IPS-15b (cell line): ENCODE results near the gene ANAPC16.
A peak's percentile ranks its signal among the peaks of the same experiment; 100 is the strongest.
"Not testable (repeated sequence)": the region's sequence is repeated elsewhere in the genome, so short reads cannot be mapped to it uniquely, and the experiment has no call there.

ENCODE experiments used
- H3K27me3 ChIP-seq: one replicate; pipeline ENCODE4 v1.6.1; 2013; ENCODE audit warnings: low read length; ENCODE audit not compliant: control insufficient read depth, insufficient read depth
- H3K36me3 ChIP-seq: one replicate; pipeline ENCODE4 v1.6.1; 2013; ENCODE audit warnings: low read length; ENCODE audit not compliant: control insufficient read depth, insufficient read depth
- H3K4me1 ChIP-seq: one replicate; pipeline ENCODE4 v1.6.1; 2013; ENCODE audit warnings: mild to moderate bottlenecking, low read length; ENCODE audit not compliant: control insufficient read depth, insufficient read depth
- H3K4me3 ChIP-seq: one replicate; pipeline ENCODE4 v1.5.1; 2013; ENCODE audit warnings: low read depth, low read length
- H3K9ac ChIP-seq: one replicate; pipeline ENCODE4 v1.6.1; 2013; ENCODE audit warnings: low read depth, mild to moderate bottlenecking, low read length
- H3K9me3 ChIP-seq: one replicate; pipeline ENCODE4 v1.6.1; 2013; ENCODE audit warnings: mild to moderate bottlenecking, low read length; ENCODE audit not compliant: control insufficient read depth, insufficient read depth

Gene ANAPC16

DNA sequence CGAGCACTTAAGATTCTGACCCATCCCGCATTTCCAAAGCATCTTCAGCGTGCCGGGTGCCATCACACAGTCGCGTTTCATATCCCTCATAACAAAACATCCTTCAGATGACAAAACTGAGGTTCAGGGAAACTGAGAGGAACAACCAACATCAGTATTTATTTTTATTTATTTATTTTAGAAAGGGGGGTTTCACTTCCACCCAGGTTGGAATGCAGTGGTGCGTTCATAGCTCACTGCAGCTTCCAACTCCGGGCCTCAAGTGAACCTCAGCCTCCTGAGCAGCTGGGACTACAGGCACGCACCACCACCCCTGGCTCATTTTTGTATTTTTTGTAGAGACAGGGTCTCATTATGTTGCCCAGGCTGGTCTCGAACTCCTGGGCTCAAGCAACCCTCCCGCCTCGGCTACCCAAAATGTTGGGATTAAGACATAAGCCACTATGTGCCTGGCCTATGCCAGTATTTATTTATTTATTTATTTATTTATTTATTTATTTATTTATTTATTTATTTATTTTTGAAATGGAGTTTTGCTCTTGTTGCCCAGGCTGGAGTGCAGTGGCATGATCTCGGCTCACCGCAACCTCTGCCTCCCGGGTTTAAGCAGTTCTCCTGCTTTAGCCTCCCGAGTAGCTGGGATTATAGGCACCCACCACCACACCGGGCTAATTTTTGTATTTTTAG lies 33.5 kb downstream of the ANAPC16 start:
- not testable (repeated sequence) for H3K9ac ChIP-seq, H3K4me3 ChIP-seq
- peaks cover 11% of the 10 kb centered on the region for H3K4me1 ChIP-seq

DNA sequence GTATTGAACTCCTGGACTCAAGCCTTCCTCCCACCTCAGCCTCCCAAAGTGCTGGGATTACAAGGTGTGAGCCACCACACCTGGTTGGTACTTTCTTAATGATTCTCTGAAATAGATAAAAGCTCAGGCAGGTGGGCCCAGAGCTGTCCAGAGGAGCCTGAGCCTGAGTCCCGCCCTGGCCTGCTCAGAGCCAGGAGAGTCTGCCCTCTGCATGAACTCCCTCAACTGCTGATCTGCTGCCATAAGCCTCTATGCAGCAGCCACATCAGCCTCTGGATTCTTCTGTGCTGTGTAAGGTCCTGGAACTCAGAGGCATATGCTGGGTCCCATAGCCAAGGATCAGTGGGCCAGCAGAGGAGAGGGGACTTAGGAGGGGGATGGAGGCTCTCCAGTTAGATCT lies 34.9 kb downstream of the ANAPC16 start:
- H3K9me3 ChIP-seq, result no peaks in the 10 kb centered on the region
- peaks cover 18% of the 10 kb centered on the region for H3K4me1 ChIP-seq
- no peaks in the 10 kb centered on the region for H3K36me3 ChIP-seq
- H3K27me3 ChIP-seq, result no peaks in the 10 kb centered on the region
- H3K4me3 ChIP-seq, result no peak overlapping the region
- no peak overlapping the region for H3K9ac ChIP-seq

More for the DNA sequence above, 33.5 kb downstream of the ANAPC16 start:
- not testable (repeated sequence) for H3K27me3 ChIP-seq, H3K36me3 ChIP-seq, H3K9me3 ChIP-seq

DNA sequence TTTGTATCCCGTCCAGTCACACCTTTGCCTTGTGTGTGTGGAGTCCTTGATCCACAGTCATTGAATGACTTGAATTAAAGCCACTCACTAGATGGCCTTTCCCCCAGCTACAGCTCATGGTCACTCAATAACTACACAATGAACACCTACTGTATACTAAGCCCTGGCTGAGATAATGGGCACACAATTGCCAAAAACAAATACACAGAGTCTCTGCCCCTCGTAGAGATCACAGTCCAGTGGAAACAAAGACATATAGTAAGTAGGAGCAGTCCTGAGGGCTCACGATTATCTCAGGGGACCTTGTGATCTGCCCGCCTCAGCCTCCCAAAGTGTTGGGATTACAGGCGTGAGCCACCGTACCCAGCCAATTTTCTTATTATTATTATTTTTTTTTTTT lies 35.8 kb downstream of the ANAPC16 start:
- Histone ChIP-seq H3K36me3 (no peaks in the 10 kb centered on the region), H3K4me1 (peaks cover 18% of the 10 kb centered on the region), H3K27me3 (no peaks in the 10 kb centered on the region), H3K4me3 (no peak overlapping the region), H3K9ac (no peak overlapping the region), H3K9me3 (no peaks in the 10 kb centered on the region)

DNA sequence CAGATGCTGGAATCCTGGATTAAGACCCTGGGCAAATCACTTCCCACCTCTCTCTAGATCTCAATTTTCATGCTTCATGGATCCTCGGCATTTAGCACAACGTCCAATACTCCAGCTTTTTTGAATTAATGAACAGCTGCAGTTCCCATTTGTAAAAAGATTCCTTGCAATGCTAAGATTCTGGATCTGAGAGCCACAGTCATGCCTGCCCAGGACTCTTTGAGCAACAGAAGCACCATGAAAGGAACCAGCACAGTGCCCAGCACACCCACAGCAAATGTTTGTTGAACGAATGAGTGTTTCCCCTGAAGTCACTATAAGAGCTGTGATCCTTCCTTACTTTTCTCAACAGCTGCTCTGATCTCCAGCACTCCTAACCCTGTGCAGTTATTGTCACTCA lies 37.2 kb downstream of the ANAPC16 start:
- no peak overlapping the region for H3K4me3 ChIP-seq
- H3K4me1 ChIP-seq, result peaks cover 19% of the 10 kb centered on the region
- no peaks in the 10 kb centered on the region for H3K9me3 ChIP-seq
- no peaks in the 10 kb centered on the region for H3K27me3 ChIP-seq
- no peaks in the 10 kb centered on the region for H3K36me3 ChIP-seq
- no peak overlapping the region for H3K9ac ChIP-seq

DNA sequence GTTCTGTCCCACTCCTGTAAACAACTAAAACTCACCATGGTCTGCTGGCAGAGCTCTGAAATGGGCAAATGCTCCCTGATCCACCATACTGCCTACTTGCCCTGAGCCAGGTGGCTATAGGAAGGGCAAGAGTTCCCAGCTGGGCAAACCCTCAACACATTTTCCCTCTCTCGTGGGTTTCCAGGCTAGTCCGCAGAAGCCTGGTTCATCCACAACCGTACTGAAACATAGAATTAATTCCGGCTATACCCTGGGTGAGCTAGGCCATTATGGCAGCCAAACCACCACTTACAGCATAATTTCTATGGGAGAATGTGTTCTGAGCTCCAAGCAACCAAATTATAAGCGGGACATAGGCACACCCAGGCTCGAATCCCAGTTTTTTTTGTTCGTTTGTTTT lies 37.8 kb downstream of the ANAPC16 start:
- Histone ChIP-seq H3K27me3 (no peaks in the 10 kb centered on the region), H3K9me3 (no peaks in the 10 kb centered on the region), H3K4me1 (peaks cover 15% of the 10 kb centered on the region), H3K4me3 (no peak overlapping the region), H3K9ac (no peak overlapping the region), H3K36me3 (no peaks in the 10 kb centered on the region)

DNA sequence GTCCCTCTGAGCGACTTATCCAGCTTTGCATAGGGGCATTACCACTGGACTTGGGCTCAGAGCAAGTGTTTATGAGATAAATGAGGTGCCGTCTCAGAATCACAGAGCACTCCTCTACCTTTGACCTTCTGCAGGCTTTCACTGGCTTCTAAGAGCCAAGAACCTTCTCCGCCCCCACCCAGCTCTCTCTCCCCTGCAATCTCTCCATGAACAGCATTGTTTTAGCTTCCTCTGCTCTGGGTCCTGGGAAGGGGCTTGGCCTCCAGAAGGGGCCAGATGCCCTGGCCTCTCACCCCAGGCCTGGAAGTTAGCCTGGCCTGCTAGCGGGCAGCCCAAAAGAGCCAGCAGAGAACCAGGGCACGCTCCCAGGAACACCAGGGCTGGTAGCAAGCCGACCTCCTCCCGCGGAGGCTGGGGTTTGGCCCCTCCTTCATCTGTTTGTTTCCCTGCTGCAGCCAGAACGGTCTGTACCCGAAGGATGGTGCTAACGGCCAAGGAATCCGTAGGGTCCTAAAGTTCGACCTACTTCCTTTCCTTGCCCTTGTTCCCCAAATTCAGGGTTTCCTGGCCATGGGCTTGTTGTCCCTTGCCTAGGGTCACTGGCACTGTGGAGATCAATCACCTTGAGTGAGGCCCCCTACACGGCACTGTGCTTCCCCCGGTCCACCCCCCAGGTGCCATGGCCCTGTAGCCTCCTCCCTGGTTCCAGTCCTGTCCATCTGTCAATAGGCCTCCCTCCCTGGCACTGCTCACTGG lies 39.2 kb downstream of the ANAPC16 start:
- H3K9ac ChIP-seq, result no peak overlapping the region
- H3K36me3 ChIP-seq, result no peaks in the 10 kb centered on the region
- H3K9me3 ChIP-seq, result no peaks in the 10 kb centered on the region
- no peaks in the 10 kb centered on the region for H3K27me3 ChIP-seq
- H3K4me1 ChIP-seq, result peaks cover 20% of the 10 kb centered on the region
- peak overlapping the region; percentile 0 for H3K4me3 ChIP-seq

DNA sequence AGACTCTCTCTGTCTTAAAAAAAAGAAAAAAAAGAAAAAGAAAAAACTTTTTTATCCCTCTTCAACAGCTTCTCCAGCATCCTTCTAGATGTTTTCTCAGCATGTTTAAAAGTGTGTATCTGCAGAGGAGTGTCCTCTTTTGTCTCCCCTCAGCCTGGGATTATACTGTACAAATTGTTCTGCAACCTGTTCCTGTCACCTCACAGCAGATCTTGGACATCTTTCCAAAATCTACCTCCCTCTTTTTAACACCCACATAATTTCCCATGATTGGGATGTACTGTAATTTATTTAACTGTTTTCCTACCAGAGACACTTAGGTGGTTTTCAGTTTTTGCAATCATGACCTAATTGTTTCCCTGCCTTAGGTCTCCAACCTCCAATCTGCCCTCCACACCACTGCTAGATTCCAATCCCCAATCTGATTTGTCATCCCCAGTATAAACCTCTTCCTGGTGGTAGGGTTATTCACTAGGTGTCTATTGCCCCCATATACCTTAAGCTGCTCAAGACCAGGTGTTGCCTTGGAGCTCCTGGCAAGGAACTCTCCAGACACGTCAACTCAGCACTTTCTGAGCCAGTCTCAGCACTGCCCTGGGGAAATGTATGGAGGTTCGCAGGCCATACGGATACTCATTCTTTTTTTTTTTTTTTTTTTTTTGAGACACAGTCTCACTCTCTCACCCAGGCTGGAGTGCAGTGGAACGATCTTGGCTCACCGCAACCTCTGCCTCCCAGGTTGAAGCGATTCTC lies 40.3 kb downstream of the ANAPC16 start:
- Histone ChIP-seq H3K9ac (no peak overlapping the region), H3K9me3 (no peaks in the 10 kb centered on the region), H3K36me3 (no peaks in the 10 kb centered on the region), H3K4me3 (no peak overlapping the region), H3K4me1 (peaks cover 26% of the 10 kb centered on the region), H3K27me3 (no peaks in the 10 kb centered on the region)

GRCh38 chr10:72257051-72257892 lies 41.5 kb downstream of the ANAPC16 start:
- peaks cover 30% of the 10 kb centered on the region for H3K4me1 ChIP-seq
- H3K4me3 ChIP-seq, result no peak overlapping the region
- H3K9me3 ChIP-seq, result no peaks in the 10 kb centered on the region
- no peaks in the 10 kb centered on the region for H3K27me3 ChIP-seq
- no peaks in the 10 kb centered on the region for H3K36me3 ChIP-seq
- no peak overlapping the region for H3K9ac ChIP-seq

- H3K4me1 ChIP-seq, result peaks cover 30% of the 10 kb centered on the region
- H3K9me3 ChIP-seq, result no peaks in the 10 kb centered on the region
- H3K9ac ChIP-seq, result no peak overlapping the region
- H3K27me3 ChIP-seq, result no peaks in the 10 kb centered on the region
- no peaks in the 10 kb centered on the region for H3K36me3 ChIP-seq
- H3K4me3 ChIP-seq, result no peak overlapping the region
Observed at GRCh38 chr10:72258617-72259016, 42.8 kb downstream of the ANAPC16 start.

GRCh38 chr10:72259491-72260238 lies 43.9 kb downstream of the ANAPC16 start:
- H3K9me3 ChIP-seq, result no peaks in the 10 kb centered on the region
- peaks cover 30% of the 10 kb centered on the region for H3K4me1 ChIP-seq
- H3K27me3 ChIP-seq, result no peaks in the 10 kb centered on the region
- peak overlapping the region; percentile 63 for H3K9ac ChIP-seq
- no peaks in the 10 kb centered on the region for H3K36me3 ChIP-seq
- no peak overlapping the region for H3K4me3 ChIP-seq
